T1000 (cell line): ENCODE measurements around the gene ZP2.

Source experiments
- DNase-seq: peaks from one replicate; lab custom pipeline; 2025; ENCODE audit warnings: mixed read lengths; lab: John Stamatoyannopoulos, UW

Gene ZP2

DNA sequence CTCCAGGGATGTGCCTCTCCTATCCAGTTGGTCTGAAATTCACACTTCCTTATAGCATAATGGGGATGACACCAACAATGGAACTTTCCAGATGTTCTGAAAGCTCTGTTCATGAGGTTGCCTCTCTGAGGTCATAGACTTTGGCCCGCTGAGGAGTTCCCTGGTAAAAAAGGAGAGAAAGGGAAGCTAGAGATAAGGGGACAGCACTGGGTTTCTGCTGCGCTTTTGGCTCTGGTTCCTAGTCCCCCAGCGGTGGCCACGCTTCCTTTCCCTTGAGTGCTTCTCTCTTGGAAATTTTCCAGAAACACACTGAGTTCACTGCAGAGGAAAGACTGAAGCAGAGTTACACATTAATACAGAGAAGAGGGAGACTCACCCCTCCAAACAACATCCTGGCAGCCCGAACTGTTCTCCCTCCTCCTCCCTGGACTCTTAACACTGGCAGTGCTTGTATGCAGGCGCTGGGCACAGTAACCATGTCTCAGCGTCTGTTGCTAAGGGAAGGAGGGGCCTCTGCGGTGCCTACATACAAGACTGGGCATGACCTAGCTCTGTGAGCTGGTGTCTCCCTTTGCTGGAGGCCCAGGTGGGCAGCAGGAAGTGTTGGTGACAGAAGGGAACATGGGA lies 60.9 kb downstream of the ZP2 start, which contains the start of gene DNAH3:
Gene DNAH3 (minus strand): TSS at position 472 of the 627 bp plus-strand sequence. CDS start 527 bp downstream, outside the sequence.
- DNase-seq = no peak
